Measurements from ENCODE around the gene ANKDD1B.
A peak's percentile ranks its signal among the peaks of the same experiment; 100 is the strongest.

ANKDD1B gene

DNA sequence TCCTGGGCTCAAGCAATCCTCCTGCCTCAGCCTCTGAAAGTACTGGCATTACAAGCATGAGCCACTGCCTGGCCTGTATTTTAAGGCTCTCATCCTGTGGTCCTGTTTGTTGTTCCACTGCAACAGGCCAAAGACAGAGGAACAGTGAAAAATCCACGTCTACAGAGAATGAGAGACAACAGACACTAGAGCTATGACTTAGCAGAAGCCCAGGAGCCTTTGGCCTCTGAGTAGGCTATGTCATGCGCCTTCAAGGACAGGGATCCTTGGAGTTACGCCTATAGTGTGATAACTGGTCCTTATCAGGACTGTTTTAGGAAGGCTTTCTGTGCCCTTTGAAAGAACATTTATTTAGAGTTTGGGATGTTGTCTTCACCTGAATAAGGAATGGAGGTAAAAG lies 95.5 kb downstream of the ANKDD1B start:
- H2AFZ ChIP-seq (ENCODE audit: low read depth, low read length): no peak overlapping the region
- H3K4me1 ChIP-seq (ENCODE audit: insufficient read depth, low read length): no peaks in the 10 kb centered on the region
- H3K4me3 ChIP-seq (ENCODE audit: low read length): no peak overlapping the region
- peaks cover 2% of the 10 kb centered on the region for H3K9me3 ChIP-seq (ENCODE audit: low read length)
- peaks cover 47% of the 10 kb centered on the region for H3K36me3 ChIP-seq (ENCODE audit: insufficient read depth, low read length)
- no peaks in the 10 kb centered on the region for H3K27me3 ChIP-seq (ENCODE audit: insufficient read depth, low read length)

DNA sequence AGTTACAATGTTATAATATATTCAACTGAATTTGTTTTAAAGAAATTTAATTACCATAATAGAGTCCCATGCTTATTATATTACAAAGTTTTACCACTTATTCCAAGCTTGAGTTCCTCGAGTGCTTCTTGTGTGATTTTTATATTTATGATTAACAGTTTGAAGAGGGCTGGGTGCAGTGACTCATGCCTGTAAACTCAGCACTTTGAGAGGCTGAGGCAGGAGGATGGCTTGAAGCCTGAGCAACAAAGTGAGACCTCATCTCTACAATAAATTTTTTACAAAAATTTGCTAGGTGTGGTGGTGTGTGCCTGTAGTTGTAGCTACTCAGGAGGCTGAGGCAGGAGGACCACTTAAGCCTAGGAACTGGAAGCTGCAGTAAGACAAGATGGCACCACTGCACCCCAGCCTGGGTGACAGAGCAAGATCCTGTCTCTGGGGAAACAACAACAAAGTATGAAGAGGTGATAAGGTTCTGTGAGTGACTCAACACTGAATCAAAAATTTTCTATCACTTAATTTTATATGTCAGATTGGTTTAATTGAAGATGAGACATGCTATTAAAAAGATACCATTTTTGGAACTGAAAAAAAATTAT lies 96.8 kb downstream of the ANKDD1B start:
- Histone ChIP-seq H3K27me3 (ENCODE audit: insufficient read depth, low read length) (no peaks in the 10 kb centered on the region), H3K9me3 (ENCODE audit: low read length) (no peaks in the 10 kb centered on the region), H2AFZ (ENCODE audit: low read depth, low read length) (no peak overlapping the region), H3K4me1 (ENCODE audit: insufficient read depth, low read length) (no peaks in the 10 kb centered on the region), H3K36me3 (ENCODE audit: insufficient read depth, low read length) (peaks cover 37% of the 10 kb centered on the region), H3K4me3 (ENCODE audit: low read length) (no peak overlapping the region)

GRCh38 chr5:75710637-75711036 lies 99.4 kb downstream of the ANKDD1B start:
- H2AFZ ChIP-seq (ENCODE audit: low read depth, low read length): no peak overlapping the region
- no peaks in the 10 kb centered on the region for H3K27me3 ChIP-seq (ENCODE audit: insufficient read depth, low read length)
- no peaks in the 10 kb centered on the region for H3K9me3 ChIP-seq (ENCODE audit: low read length)
- H3K4me1 ChIP-seq (ENCODE audit: insufficient read depth, low read length): peaks cover under 1% of the 10 kb centered on the region
- peaks cover 23% of the 10 kb centered on the region for H3K36me3 ChIP-seq (ENCODE audit: insufficient read depth, low read length)
- no peak overlapping the region for H3K4me3 ChIP-seq (ENCODE audit: low read length)

- peaks cover 20% of the 10 kb centered on the region for H3K36me3 ChIP-seq (ENCODE audit: insufficient read depth, low read length)
- no peaks in the 10 kb centered on the region for H3K27me3 ChIP-seq (ENCODE audit: insufficient read depth, low read length)
- no peak overlapping the region for H2AFZ ChIP-seq (ENCODE audit: low read depth, low read length)
- no peaks in the 10 kb centered on the region for H3K9me3 ChIP-seq (ENCODE audit: low read length)
- no peak overlapping the region for H3K4me3 ChIP-seq (ENCODE audit: low read length)
- peaks cover 6% of the 10 kb centered on the region for H3K4me1 ChIP-seq (ENCODE audit: insufficient read depth, low read length)
Measured at GRCh38 chr5:75711151-75711550, 99.9 kb downstream of the ANKDD1B start.

DNA sequence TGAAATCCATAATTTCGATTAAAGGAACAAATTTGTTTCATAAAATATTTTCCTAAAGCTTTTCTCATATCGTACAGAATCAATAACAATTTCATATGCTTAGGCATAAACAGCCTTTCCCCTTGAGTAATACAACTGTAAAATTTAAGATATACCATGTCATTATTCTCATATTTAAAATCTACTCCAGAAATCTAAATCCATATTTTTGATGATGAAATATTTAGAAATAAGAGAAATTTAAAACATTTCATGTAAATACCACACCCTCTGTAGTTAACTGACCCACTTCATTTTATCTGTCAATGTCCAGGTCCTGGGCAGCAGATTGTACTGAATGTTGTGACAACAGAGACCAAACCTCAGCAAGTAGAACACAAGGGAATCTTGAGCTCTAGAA lies 100.8 kb downstream of the ANKDD1B start:
- Histone ChIP-seq H3K36me3 (ENCODE audit: insufficient read depth, low read length) (peaks cover 18% of the 10 kb centered on the region), H3K4me1 (ENCODE audit: insufficient read depth, low read length) (peaks cover 8% of the 10 kb centered on the region), H2AFZ (ENCODE audit: low read depth, low read length) (no peak overlapping the region), H3K9me3 (ENCODE audit: low read length) (no peaks in the 10 kb centered on the region), H3K4me3 (ENCODE audit: low read length) (no peak overlapping the region), H3K27me3 (ENCODE audit: insufficient read depth, low read length) (no peaks in the 10 kb centered on the region)

DNA sequence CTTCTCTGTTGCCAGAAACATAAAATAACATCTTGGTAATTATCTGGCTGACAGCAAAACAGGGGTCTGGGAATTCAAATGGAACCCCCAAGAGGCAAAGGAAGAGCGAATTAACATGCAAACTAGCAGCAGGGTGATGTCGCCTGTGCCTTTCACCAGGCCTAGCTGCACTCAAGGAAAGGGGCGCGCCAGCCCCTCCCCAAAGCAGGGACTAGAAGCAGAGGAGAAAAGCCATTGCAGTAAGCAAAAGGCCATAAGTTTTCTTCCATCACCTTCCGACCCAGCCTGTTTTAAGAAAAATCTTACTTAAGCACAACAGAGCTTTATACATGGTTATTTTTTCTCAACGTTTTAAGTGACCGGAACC lies 105.4 kb downstream of the ANKDD1B start:
- H3K4me1 ChIP-seq (ENCODE audit: insufficient read depth, low read length): peaks cover 8% of the 10 kb centered on the region
- no peaks in the 10 kb centered on the region for H3K27me3 ChIP-seq (ENCODE audit: insufficient read depth, low read length)
- peaks cover 1% of the 10 kb centered on the region for H3K36me3 ChIP-seq (ENCODE audit: insufficient read depth, low read length)
- H3K9me3 ChIP-seq (ENCODE audit: low read length): no peaks in the 10 kb centered on the region
- peak overlapping the region; percentile 65 for H3K4me3 ChIP-seq (ENCODE audit: low read length)
- peak overlapping the region; percentile 59 for H2AFZ ChIP-seq (ENCODE audit: low read depth, low read length)

GRCh38 chr5:75717082-75717922 lies 106.0 kb downstream of the ANKDD1B start, which contains the start of gene POC5:
Gene POC5 (minus strand): TSS chr5:75717437. CDS start chr5:75712937, 4,500 bp downstream.
- peak within 1 kb of the TSS; percentile 59 for H2AFZ ChIP-seq (ENCODE audit: low read depth, low read length)
- H3K36me3 ChIP-seq (ENCODE audit: insufficient read depth, low read length): no peaks in the 10 kb centered on the region
- no peaks in the 10 kb centered on the region for H3K9me3 ChIP-seq (ENCODE audit: low read length)
- peaks cover 8% of the 10 kb centered on the region for H3K4me1 ChIP-seq (ENCODE audit: insufficient read depth, low read length)
- no peaks in the 10 kb centered on the region for H3K27me3 ChIP-seq (ENCODE audit: insufficient read depth, low read length)
- H3K4me3 ChIP-seq (ENCODE audit: low read length): peak within 1 kb of the TSS; percentile 65

DNA sequence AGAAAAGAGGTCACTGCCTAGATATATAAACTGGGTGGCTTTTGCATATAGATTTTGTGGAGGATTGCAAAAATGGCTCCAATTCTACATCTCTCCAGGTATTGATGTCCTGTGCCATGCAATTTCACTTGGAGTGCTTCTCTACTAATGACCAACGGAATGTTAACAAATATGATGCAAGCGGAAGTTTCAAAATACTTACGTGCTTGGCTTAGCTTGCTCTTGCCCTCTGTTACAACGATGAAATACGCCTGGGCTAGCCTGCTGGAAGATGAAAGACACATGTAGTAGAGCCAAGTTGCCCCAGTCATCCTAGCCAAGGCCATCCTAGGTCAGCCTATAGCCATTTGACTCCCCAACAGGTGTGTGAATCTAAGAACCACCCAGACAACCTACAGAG lies 109.6 kb downstream of the ANKDD1B start:
- Histone ChIP-seq H3K4me3 (ENCODE audit: low read length) (no peak overlapping the region), H3K9me3 (ENCODE audit: low read length) (no peaks in the 10 kb centered on the region), H3K27me3 (ENCODE audit: insufficient read depth, low read length) (no peaks in the 10 kb centered on the region), H2AFZ (ENCODE audit: low read depth, low read length) (no peak overlapping the region), H3K4me1 (ENCODE audit: insufficient read depth, low read length) (peaks cover 4% of the 10 kb centered on the region), H3K36me3 (ENCODE audit: insufficient read depth, low read length) (no peaks in the 10 kb centered on the region)
